NCI-H146 treated with DMSO at 0.1 percent for 48 hours (cell line): ENCODE data around the gene FARSA.
A peak's percentile ranks its signal among the peaks of the same experiment; 100 is the strongest.
"Not testable (repeated sequence)": the region's sequence is repeated elsewhere in the genome, so short reads cannot be mapped to it uniquely, and the experiment has no call there.

ENCODE experiments used
- DNase-seq: peaks from one replicate; lab custom pipeline; 2025; ENCODE audit not compliant: unreplicated experiment; lab: John Stamatoyannopoulos, UW

FARSA gene

DNA sequence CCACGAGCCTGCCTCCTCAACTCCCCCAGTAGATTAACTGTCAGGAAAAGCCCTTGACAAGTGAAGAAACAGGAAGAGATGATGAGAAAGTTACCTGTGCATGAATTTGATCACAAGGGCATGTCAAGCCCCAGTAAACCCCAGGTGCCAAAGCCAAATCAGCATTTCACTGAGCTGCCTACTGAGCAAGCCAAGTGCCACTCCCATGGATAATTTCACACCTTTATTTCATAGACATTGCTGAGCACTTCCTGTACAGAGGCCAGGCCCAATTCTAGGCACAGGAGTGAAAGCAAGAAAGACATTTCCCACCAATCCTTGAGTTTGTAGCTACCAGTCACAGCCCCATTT, 21.1 kb upstream of the FARSA start:
- no peak for DNase-seq

DNA sequence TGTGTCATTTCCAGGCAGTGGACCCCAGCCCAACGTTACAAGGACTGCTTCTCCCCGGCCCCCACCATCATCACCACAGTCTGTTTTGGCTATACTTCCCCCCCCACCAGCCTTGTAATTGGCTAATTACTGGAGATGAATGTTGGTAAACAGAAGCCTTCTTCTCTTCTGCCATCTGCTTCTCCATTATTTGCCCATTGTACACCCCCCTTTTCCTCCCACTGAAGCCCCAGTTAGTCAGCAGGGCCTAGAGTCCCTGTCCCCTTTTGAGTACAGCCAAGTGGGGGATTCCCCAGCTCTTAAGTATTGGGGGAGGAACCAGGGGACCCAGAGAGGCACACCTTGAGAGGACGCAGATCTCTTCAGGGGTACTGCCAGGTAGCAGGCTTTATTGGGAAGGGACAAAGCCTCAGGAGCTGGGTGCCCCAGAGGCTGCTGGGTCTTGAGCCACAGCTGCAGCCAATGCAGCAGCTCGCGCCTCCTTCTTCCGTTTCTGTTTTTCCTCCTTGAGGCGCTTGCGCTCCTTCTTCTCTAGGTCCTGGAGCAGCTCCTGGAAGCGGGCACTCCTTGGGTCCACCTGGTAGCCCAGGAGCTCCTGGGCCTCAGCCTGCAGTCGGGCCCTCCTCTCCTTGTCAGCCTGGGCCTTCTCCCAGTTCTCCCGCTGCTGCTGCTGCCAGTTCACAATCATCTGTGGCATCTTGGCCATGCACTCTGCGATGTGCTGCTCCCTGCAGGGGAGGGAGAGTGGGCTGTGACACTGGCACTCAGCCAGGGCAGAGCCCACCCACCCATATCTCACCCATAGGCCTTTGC, 20.5 kb upstream of the FARSA start:
- no peak for DNase-seq

DNA sequence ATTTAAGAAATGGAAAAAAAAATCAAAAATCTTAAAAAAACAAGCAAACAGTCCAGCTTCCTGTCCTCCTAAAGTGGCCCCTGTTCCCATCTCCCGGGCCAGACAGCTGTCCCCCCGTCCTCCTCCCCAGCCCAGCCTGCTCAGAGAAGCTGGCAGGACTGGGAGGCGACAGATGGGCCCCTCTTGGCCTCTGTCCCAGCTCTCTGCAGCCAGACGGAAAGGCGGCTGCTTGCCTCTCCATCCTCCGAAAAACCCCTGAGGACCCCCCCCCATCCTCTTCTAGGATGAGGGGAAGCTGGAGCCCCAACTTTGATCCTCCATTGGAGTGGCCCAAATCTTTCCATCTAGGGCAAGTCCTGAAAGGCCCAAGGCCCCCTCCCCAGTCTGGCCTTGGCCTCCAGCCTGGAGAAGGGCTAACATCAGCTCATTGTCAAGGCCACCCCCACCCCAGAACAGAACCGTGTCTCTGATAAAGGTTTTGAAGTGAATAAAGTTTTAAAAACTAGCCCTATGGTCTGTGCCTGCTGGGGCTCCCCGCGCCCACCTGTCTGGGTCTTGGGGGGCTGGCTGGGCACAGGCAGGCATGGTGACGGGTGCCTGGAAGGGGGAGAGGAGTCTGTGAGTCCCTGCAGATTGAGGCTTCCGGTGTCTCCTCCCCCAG, 19.8 kb upstream of the FARSA start:
- no peak for DNase-seq

DNA sequence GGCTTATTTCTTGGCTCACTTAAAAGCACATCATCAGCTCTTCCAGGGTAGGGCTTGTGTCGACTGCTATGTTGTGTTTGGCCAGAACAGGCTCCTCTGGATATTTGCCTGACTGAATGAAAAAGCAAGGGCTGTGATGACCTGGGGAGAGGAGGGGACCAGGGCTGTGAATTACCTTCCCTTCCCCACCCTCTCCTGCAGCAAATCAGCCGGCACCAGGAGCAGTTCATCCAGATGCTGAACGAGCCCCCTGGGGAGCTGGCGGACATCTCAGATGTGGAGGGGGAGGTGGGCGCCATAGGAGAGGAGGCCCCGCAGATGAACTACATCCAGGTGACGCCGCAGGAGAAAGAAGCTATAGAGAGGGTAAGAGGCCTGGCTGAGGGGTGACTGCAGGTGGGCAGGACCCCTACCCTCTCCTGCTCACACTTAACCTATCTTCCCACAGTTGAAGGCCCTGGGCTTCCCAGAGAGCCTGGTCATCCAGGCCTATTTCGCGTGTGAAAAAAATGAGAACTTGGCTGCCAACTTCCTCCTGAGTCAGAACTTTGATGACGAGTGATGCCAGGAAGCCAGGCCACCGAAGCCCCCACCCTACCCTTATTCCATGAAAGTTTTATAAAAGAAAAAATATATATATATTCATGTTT, 19.1 kb upstream of the FARSA start:
- DNase-seq, result no peak

DNA sequence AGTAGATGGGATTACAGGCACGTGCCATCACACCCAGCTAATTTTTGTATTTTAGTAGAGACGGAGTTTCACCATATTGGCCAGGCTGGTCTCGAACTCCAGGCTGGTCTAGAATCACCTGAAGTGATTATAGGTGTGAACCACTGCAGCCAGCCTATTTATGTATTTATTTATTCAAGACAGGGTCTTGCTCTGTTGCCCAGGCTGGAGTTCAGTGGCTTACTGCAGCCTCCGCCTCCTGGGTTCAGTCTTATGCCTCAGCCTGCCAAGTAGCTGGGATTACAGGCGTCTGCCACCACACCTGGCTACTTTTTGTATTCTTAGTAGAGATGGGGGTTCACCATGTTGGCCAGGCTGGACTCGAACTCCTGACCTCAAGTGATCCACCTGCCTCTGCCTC, 18.5 kb upstream of the FARSA start:
- not testable (repeated sequence) for DNase-seq

DNA sequence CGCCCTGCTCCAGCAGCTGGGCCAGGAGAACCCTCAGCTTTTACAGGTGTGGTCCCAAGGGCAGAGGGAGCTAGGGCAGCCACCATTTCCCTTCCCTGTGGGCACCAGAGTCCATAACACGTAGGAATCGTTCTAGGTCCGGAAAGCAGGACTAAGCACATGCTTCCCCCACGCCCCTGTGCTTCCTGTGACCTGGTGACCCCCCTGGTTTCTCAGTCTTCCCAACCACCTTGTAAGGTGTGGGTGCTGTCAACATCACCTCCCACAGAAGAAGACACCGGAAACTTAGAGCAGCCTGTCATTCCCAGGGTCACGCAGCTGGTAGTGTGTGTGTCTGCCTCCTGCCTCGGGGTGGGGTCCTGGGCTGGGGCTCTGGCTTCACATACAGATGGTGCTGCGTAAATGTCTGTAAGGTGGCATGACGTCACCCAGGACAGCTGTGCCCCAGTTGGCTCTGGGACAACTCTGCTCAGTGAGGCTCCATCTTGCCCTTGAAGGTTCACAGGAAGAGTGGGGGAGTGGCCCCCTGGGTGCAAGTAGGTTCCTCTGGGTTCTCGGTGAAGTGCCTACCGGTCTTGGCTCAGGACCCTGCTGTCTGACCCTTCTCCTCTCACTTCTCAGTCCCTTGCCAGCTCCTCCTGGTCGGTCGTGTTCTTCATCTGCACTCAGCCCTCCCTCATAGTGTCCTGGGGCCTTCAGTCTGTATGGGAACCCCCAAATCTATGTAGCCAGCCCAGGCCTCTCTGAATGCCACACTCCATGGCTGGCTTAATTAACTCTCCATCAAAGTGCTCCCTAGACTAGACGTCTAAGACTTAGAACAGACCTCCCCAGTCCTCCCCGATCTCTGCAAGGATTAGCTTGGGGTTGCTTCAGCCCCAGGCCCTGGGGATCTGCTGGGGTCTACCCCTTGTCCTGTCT, 16.1 kb upstream of the FARSA start:
- DNase-seq, result no peak

DNA sequence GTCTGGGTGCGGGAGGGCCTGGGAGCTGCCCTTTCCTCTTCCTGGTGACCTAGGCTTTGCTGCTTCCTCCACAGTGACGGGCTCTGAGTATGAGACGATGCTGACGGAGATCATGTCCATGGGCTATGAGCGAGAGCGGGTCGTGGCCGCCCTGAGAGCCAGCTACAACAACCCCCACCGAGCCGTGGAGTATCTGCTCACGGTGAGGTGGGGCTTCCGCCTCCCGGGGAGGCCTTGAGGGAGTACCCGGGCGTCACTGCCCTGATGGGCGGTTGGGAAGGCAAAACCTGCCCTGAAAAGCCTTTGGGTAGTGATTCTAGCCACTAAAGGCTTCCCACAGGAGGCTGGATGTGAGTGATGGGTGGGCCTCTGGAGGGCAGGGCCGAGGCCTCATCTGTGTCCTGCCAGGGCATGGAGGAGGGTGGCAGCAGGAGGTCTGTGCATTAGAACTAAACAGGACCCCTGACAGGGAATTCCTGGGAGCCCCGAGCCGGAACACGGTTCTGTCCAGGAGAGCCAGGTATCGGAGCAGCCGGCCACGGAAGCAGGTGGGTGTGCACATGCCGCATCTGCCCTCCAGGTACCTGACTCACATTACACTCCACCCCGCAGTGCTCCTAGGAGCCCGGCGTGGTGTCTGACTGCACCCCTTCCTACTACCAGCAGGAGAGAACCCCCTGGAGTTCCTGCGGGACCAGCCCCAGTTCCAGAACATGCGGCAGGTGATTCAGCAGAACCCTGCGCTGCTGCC, 15.3 kb upstream of the FARSA start:
- DNase-seq, result no peak

DNA sequence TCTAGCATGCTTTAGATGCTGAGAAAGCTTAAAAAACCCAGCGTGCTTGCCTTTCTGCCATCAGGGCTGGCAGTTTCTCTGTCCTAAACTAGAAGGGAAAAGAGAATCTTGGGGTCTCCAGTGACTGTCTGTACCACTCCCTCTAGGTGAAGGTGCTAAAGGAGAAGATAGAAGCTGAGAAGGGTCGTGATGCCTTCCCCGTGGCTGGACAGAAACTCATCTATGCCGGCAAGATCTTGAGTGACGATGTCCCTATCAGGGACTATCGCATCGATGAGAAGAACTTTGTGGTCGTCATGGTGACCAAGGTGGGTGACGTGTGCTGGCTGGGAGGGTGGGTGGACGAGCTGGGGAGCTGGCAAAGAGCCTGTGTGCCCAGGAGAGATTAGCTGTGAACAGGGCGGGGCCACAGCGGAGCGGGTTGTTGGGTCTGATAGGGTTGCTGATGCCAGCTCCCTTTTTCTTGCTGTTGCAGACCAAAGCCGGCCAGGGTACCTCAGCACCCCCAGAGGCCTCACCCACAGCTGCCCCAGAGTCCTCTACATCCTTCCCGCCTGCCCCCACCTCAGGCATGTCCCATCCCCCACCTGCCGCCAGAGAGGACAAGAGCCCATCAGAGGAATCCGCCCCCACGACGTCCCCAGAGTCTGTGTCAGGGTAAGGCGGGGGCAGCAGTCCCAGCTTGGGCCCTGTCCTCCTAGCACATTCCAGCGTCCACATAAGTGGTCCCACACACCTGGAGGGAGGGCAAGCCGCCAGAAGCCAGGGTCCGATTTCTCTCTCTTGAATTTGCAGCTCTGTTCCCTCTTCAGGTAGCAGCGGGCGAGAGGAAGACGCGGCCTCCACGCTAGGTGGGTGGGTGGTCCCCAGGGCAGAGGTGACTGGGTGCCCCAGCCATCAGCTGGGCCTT, 14.4 kb upstream of the FARSA start:
- no peak for DNase-seq

DNA sequence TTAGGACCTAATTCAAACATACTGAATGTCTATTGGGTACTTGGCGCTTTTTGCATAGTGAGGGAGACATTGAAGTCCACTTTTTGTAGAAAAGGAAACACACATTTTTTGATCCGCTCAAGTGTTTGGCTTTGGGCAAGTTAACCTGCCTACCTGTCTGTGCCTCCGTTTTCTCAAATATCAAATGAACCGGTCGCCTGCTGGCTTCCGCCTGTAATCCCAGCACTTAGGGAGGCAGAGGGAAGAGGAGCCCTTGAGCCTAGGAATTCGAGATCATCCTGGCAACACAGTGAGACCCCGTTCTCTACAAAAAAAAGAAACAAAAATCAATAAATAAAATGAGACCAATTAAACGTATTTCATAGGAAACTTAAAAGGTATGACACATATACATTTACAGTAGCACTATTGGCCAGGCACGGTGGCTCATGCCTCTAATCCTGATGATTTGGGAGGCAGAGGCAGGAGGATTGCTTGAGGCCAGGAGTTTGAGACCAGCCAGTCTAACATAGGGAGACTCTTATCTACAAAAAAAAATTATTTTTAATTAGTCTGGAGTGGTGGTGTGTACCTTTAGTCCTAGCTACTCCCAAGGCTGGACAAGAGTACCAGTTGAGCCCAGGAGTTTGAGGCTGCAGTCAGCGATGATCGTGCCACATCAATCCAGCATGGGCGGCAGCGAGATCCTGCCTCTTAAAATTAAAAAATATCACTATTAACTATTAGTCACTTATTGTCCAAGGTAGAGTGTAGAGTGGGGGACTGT, 13.4 kb upstream of the FARSA start:
- DNase-seq, result no peak

DNA sequence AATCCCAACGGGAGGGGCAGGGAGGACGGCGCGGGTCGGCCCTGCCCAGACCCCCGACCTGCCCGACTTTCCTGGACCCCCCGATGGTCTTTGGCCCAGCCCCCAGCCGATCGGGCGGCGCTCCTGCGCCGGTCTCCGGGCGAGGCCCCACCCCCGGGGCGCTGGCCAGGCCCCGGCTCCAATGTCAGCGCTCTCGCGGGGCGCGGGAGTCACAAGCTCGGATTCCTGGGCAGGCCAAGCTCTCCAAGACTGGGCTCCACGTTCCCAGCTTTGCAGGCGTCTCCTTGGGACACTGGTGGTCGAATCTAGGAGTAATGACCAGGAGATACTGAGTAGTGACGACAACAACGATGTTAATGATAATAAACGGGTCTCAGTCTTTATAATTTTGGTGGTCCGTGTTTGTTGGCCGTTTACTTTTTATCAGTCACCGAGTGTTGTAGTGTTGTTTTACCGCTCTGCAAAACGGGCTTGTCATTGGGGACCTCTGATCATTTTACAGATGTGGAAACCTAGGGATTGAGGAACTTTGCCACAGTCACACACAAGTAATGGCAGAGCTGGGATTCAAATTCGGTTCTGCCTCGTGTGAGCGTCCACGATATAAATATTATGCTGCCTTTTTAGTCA, 12.7 kb upstream of the FARSA start:
- peak; percentile 55 for DNase-seq

DNA sequence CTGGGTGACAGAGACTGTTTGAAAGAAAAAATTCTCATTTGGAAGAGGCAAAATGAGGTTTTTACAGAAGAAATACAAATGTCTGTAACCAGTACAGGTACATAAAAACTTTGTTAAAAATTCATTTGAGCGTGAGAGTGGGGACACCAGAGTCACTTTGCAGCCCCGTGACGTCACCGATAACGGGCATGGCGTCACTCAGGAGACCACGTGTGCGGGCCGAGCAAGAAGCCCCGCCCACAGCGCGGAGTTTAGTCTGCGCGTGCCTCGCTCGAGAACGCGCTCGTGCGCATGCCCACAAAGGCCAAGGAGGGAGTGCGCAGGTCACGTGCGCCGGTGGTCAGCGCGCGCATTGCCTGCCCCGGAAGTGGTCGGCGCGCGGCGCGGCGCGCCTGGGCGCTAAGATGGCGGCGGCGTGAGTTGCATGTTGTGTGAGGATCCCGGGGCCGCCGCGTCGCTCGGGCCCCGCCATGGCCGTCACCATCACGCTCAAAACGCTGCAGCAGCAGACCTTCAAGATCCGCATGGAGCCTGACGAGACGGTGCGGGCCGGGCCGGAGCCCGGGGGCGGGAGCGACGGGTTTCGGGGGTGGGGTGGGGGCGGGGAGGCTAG, 12.1 kb upstream of the FARSA start, which contains the start of gene RAD23A:
Gene RAD23A (plus strand): TSS at position 384 of the 613 bp plus-strand sequence. CDS start 87 bp downstream, at position 471.
- DNase-seq, result peak; percentile 96

DNA sequence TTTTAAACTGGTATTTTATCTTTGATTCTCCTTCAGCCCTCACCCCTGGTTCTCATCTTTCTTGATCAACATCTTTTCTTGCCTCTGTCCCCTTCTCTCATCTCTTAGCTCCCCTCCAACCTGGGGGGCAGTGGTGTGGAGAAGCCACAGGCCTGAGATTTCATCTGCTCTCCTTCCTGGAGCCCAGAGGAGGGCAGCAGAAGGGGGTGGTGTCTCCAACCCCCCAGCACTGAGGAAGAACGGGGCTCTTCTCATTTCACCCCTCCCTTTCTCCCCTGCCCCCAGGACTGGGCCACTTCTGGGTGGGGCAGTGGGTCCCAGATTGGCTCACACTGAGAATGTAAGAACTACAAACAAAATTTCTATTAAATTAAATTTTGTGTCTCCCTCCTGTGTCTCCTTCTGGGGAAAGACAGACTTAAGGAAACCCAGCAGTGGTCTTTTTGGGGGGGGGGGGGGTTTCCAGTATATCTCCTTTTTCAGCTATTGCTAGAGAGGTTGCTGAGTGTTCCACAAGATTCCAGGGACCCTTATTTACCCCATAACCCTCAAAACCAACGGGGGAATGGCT, 10.7 kb upstream of the FARSA start:
- DNase-seq, result no peak

DNA sequence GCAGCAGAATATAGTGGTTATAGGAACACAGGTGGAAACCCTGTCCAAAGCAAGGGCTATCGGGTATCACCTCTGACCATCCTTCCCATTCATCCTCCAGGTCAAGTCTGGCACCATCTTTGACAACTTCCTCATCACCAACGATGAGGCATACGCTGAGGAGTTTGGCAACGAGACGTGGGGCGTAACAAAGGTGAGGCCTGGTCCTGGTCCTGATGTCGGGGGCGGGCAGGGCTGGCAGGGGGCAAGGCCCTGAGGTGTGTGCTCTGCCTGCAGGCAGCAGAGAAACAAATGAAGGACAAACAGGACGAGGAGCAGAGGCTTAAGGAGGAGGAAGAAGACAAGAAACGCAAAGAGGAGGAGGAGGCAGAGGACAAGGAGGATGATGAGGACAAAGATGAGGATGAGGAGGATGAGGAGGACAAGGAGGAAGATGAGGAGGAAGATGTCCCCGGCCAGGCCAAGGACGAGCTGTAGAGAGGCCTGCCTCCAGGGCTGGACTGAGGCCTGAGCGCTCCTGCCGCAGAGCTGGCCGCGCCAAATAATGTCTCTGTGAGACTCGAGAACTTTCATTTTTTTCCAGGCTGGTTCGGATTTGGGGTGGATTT, 10.0 kb upstream of the FARSA start:
- no peak for DNase-seq

DNA sequence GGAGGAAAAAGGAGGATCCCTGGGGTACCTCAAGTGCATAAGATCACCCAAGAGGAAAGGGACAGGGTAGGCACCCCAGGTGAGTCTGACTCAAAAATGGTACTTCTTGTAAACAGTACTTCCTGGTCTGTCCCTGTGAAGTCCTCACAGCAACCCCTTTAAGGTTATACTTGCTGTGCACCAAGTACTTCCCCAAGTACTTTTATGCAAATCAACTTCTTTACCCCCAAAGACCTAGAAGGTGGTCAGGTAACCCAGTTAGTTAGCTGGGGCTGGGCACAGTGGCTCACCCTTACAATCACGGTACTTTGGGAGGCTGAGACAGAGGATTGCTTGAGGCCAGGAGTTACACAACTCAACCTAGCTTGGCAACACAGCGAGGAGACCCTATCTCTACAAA, 7.4 kb upstream of the FARSA start:
- DNase-seq, result no peak

DNA sequence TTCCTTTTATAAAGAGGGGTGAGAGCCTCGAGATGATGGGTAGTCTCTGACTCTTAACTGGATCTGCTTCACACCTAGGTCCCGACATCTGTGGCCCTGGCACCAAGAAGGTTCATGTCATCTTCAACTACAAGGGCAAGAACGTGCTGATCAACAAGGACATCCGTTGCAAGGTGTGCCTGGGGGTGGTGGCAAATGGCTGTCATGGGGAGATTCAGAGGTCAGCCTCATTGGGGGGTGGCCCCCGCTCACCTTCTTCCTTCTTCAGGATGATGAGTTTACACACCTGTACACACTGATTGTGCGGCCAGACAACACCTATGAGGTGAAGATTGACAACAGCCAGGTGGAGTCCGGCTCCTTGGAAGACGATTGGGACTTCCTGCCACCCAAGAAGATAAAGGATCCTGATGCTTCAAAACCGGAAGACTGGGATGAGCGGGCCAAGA, 6.5 kb upstream of the FARSA start:
- no peak for DNase-seq

DNA sequence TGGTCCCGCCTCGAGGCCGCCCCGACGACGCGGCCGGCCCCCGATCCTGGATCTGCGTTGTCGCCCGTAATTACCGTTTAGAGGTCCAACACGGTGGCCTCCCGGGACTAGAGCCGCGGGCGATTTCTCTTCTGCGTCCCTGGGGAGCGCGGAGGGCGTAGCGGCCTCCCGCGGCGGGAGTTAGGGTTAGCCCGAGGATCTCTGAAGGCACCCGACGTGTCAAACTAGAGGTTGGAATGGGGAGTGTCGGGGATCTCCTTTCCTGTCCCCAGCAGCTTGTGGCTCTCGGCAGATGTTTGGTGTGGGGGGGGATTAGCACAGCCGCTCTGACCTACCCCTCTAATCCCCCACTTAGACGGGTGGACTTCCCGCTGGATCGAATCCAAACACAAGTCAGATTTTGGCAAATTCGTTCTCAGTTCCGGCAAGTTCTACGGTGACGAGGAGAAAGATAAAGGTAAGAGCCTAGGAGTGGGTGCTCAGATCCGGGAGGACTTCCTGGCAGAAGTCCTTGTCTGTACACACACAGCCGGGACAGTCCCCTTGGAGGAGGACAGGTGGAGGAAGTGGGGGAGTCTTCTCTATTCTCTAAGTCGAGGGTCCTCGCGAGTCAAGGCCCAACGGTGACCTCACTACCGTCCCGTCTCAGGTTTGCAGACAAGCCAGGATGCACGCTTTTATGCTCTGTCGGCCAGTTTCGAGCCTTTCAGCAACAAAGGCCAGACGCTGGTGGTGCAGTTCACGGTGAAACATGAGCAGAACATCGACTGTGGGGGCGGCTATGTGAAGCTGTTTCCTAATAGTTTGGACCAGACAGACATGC, 5.5 kb upstream of the FARSA start:
- no peak for DNase-seq
